HepG2 (cell line): Measurements from ENCODE around the gene TTC32.

Experiments used
- ARID5B ChIP-seq: IDR thresholded peaks from 2 replicates; pipeline ENCODE4 v1.4.0; 2020; ENCODE audit warnings: mild to moderate bottlenecking, missing genetic modification reagents
- CTCF ChIP-seq: sonication (generic); formaldehyde crosslinking; IDR thresholded peaks from 2 replicates; pipeline ENCODE4 v1.5.0; 2020; ENCODE audit warnings: mild to moderate bottlenecking, missing genetic modification reagents, moderate library complexity
- JUN ChIP-seq: sonication (generic); formaldehyde crosslinking; IDR thresholded peaks from 2 replicates; pipeline ENCODE4 v1.4.0; 2020; ENCODE audit warnings: mild to moderate bottlenecking, missing genetic modification reagents
- MAZ ChIP-seq, 2 experiments: sonication (generic) in 1 of 2; formaldehyde crosslinking in 1 of 2; IDR thresholded peaks; 2 replicates each; pipeline versions ENCODE4 v1.5.0 to v1.6.1; 2012 to 2020; ENCODE audit warnings: low read depth in 2 of 2, mild to moderate bottlenecking in 2 of 2, borderline replicate concordance in 1 of 2, improper control_type of control experiment in 1 of 2, low read length in 1 of 2, missing genetic modification reagents in 1 of 2, moderate library complexity in 1 of 2
- TBP ChIP-seq: sonication (generic); formaldehyde crosslinking; IDR thresholded peaks from 2 replicates; pipeline ENCODE4 v1.5.0; 2020; ENCODE audit warnings: missing genetic modification reagents
- ZFP36 ChIP-seq: fragments of 150-350 bp; IDR thresholded peaks from 2 replicates; pipeline ENCODE4 v1.6.1; 2018; ENCODE audit warnings: borderline replicate concordance, low read length, low read depth; ENCODE audit not compliant: partially characterized antibody
- ZNF513 ChIP-seq: sonication (generic); formaldehyde crosslinking; conservative IDR thresholded peaks from 2 replicates; pipeline ENCODE4 v1.5.0; 2020; ENCODE audit warnings: missing genetic modification reagents
- ZNF724P ChIP-seq: sonication (generic); formaldehyde crosslinking; IDR thresholded peaks from 2 replicates; pipeline ENCODE4 v1.8.0; 2022; ENCODE audit warnings: missing genetic modification reagents, borderline replicate concordance

- no peak for TF ChIP-seq CTCF (CRISPR knock-in tag)
- no peak for TF ChIP-seq ZFP36
- no peak for TF ChIP-seq JUN (CRISPR knock-in tag)
- TF ChIP-seq ZNF513 (CRISPR knock-in tag) = no peak
- no peak for TF ChIP-seq MAZ (IDR thresholded peaks at IDR 0.05; ENCODE audit: borderline replicate concordance, low read depth, low read length)
- no peak for TF ChIP-seq MAZ (CRISPR knock-in tag; IDR thresholded peaks at IDR 0.05; ENCODE audit: low read depth)
- no peak for TF ChIP-seq ARID5B (CRISPR knock-in tag)
- no peak for TF ChIP-seq TBP (CRISPR knock-in tag)
- TF ChIP-seq ZNF724P (CRISPR knock-in tag) = no peak
These were observed 41.4 kb upstream of the TTC32 start for GRCh38 chr2:19943189-19943588.
